GM12865 (cell line): ENCODE measurements around the gene CDH13.

Experiments used
- DNase-seq: peaks from one replicate; pipeline ENCODE4 v3.0.0; 2010; ENCODE audit warnings: low read depth
- H3K4me3 ChIP-seq: 2 replicates; pipeline ENCODE4 v1.5.1; 2011; ENCODE audit warnings: mild to moderate bottlenecking, low read depth, low read length, control low read depth
- CTCF ChIP-seq: IDR thresholded peaks from 2 replicates; pipeline ENCODE4 v1.5.1; 2011; ENCODE audit warnings: low read length, control low read depth, low read depth, inconsistent platforms; ENCODE audit not compliant: insufficient read depth; ENCODE audit errors: missing control alignments

The CDH13 gene

DNA sequence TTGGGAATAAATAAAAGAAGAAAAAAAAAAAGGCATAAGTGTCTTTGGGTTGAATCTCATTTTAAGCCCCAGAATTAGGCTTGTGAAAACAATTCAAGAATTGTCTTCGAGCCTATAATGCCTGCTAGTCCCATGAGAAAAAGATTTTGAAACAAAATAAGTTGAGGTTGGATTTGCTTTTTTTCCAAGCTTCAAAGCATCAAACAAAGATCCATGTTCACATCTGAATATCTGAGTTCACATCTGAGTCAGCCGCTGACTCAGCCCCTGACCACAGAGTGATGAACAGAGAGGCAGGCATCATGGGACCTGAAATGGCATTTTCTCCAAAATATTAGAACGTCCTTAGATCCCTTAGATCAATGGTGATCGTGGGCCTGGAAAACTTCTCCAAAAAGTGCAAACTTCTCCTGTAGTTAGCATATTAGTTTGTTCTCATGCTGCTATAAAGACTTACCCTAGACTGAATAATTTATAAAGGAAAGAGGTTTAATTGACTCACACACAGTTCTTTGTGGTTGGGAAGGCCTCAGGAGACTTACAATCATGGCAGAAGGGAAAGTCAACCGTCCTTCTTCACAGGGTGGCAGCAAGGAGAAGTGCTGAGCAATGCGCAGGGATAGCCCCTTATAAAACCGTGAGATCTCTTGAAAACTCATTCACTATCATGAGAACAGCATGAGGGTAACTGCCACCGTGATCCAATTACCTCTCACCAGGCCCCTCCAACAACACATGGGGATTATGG is 886.4 kb downstream of the CDH13 start:
- H3K4me3 ChIP-seq: no peak overlapping the region
- TF ChIP-seq CTCF: no peak
- no peak for DNase-seq

DNA sequence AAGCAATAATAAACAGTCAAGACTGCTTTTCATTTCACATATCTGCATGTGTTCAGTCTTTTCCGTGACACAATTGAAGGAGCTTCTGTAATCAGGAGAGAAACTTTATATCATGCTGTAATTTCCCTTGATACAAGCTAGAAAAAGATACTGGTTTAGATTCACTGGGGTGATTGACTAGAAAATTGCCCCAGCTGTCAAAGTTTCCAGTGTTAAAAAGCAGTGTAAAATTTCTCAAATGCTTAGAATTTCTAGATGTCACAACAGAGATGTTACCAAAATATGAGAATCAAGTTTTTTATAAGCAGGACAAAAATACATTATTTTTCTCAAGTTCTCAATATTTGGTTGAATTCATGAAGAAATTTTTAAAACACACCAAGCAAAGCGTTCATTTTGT is 888.6 kb downstream of the CDH13 start:
- no peak for DNase-seq
- H3K4me3 ChIP-seq: no peak overlapping the region
- TF ChIP-seq CTCF: no peak

DNA sequence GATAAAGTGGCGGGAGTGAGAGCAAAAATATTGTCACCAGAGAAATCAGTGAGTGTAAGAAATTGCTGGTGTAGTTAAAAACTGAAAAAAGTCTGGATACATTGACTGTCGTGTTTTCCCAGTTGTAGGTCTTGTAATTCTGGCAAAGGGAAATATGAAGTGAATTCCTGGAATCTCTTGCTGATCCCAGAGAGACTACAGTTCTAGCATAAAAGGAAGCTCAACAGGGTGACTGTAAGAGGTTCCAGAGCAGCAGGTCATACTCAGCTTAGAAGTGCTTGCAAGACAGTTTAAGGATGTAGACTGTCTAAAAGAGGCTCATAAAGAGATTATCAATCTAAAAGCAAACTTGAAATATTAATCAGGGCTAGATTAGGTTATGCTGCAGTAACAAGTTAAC is 890.2 kb downstream of the CDH13 start:
- TF ChIP-seq CTCF: no peak
- no peak for DNase-seq
- H3K4me3 ChIP-seq: no peak overlapping the region

GRCh38 chr16:83517398-83517797 is 890.6 kb downstream of the CDH13 start:
- H3K4me3 ChIP-seq: no peak overlapping the region
- no peak for TF ChIP-seq CTCF
- no peak for DNase-seq

GRCh38 chr16:83520596-83520995 is 893.8 kb downstream of the CDH13 start:
- DNase-seq: no peak
- no peak overlapping the region for H3K4me3 ChIP-seq

GRCh38 chr16:83530293-83530692 is 903.5 kb downstream of the CDH13 start:
- DNase-seq: no peak
- no peak for TF ChIP-seq CTCF
- no peak overlapping the region for H3K4me3 ChIP-seq

More at GRCh38 chr16:83520596-83520995, 893.8 kb downstream of the CDH13 start:
- no peak for TF ChIP-seq CTCF

- no peak for TF ChIP-seq CTCF
- no peak for DNase-seq
Observed at GRCh38 chr16:83532634-83533033, 905.9 kb downstream of the CDH13 start.

More at GRCh38 chr16:83532634-83533033, 905.9 kb downstream of the CDH13 start:
- no peak overlapping the region for H3K4me3 ChIP-seq
